GM21390 (cell line): ENCODE data around the gene CNTNAP5.

Experiments used
- ATAC-seq: cut with Tn5 transposase; IDR thresholded peaks from one replicate; pipeline ENCODE4 v1.9.1; 2021; ENCODE audit not compliant: unreplicated experiment

The CNTNAP5 gene

GRCh38 chr2:124053796-124054195 is 28.7 kb downstream of the CNTNAP5 start:
- no peak for ATAC-seq

GRCh38 chr2:124063596-124063995 is 38.5 kb downstream of the CNTNAP5 start:
- ATAC-seq: no peak

GRCh38 chr2:124065636-124066035 is 40.5 kb downstream of the CNTNAP5 start:
- no peak for ATAC-seq

GRCh38 chr2:124066776-124067175 is 41.7 kb downstream of the CNTNAP5 start:
- ATAC-seq: no peak

- ATAC-seq: no peak
Observed at GRCh38 chr2:124079045-124079444, 54.0 kb downstream of the CNTNAP5 start.

GRCh38 chr2:124080281-124081153 is 55.4 kb downstream of the CNTNAP5 start:
- ATAC-seq: no peak

- ATAC-seq: no peak
Observed at GRCh38 chr2:124081154-124081716, 56.1 kb downstream of the CNTNAP5 start.

- ATAC-seq: no peak
Observed at GRCh38 chr2:124088616-124089015, 63.5 kb downstream of the CNTNAP5 start.

GRCh38 chr2:124091721-124092120 is 66.6 kb downstream of the CNTNAP5 start:
- ATAC-seq: no peak

GRCh38 chr2:124092651-124093050 is 67.6 kb downstream of the CNTNAP5 start:
- no peak for ATAC-seq

GRCh38 chr2:124104914-124105313 is 79.8 kb downstream of the CNTNAP5 start:
- ATAC-seq: no peak

GRCh38 chr2:124112206-124112605 is 87.1 kb downstream of the CNTNAP5 start:
- ATAC-seq: no peak

GRCh38 chr2:124112966-124113365 is 87.9 kb downstream of the CNTNAP5 start:
- ATAC-seq: no peak

GRCh38 chr2:124120246-124120645 is 95.2 kb downstream of the CNTNAP5 start:
- ATAC-seq: no peak

GRCh38 chr2:124121106-124121505 is 96.0 kb downstream of the CNTNAP5 start:
- no peak for ATAC-seq

- ATAC-seq: no peak
Observed at GRCh38 chr2:124121760-124122275, 96.7 kb downstream of the CNTNAP5 start.

GRCh38 chr2:124122340-124122739 is 97.3 kb downstream of the CNTNAP5 start:
- no peak for ATAC-seq

- no peak for ATAC-seq
Observed at GRCh38 chr2:124131276-124131675, 106.2 kb downstream of the CNTNAP5 start.

- ATAC-seq: no peak
Observed at GRCh38 chr2:124136110-124136509, 111.0 kb downstream of the CNTNAP5 start.

GRCh38 chr2:124138076-124138475 is 113.0 kb downstream of the CNTNAP5 start:
- no peak for ATAC-seq

- ATAC-seq: no peak
Observed at GRCh38 chr2:124145982-124146381, 120.9 kb downstream of the CNTNAP5 start.

- no peak for ATAC-seq
Observed at GRCh38 chr2:124147552-124147951, 122.5 kb downstream of the CNTNAP5 start.
